NCI-H1092 treated with DMSO at 0.1 percent for 48 hours (cell line): ENCODE measurements around the gene ZMYND11.
"Not testable (repeated sequence)": the region's sequence is repeated elsewhere in the genome, so short reads cannot be mapped to it uniquely, and the experiment has no call there.

ENCODE experiments used
- DNase-seq: peaks from one replicate; lab custom pipeline; 2025; lab: John Stamatoyannopoulos, UW

The ZMYND11 gene

DNA sequence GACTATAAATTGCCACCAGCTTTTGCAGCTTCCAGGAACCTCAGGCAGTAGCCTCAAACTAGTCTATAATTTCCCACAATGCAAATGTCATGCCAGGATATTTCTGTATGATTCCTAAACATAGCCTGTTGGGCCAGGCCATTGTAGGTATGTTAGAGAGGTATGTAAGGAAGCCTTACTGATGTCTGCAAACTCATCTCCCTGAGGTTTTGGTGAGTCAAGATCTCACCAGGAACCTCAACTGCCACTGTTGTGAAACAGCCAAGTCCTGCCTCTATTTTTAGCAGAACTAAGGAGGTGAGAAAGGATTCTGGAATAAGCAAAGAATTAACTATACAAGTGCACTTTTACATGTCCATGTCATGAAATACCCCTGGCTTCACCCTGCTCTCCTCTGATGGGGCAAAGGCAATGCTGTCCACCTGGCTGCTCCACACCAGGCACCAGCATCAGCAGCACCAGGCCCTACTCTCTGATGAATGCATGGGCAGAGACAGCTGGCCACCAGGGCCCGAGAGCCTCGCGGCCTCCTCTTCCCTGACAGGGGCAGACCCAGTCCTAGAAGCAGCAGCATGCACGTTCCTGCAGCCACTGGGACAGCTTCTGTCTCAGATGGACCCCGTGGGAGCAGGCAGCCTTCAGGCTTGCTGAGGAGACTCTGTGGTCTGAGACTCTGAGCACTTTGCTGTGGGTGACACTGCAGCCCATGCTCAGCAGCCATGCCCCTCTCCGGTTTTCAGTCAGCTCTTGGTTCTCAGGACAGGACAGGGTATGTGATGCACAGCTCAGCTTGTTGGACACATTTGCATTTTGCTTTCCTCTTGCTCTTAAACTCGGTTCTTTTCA, 147.3 kb downstream of the ZMYND11 start:
- DNase-seq = no peak

DNA sequence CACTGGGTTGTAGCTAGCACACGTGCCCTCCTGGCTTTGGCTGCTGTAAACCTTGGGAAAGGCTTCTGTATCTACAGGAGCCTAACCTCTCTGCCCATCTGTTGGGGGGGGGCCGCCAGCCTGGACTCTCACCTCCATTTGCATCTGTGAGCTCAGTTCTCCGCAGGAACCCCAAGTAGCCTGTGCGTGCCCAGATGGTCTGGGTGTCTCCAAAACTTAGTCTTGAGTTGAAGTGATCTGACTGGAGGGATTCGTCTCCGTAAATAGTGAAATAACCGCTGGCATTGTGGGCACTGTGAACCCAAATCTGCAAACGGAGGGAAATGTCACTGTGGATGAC, 147.9 kb downstream of the ZMYND11 start:
- no peak for DNase-seq

DNA sequence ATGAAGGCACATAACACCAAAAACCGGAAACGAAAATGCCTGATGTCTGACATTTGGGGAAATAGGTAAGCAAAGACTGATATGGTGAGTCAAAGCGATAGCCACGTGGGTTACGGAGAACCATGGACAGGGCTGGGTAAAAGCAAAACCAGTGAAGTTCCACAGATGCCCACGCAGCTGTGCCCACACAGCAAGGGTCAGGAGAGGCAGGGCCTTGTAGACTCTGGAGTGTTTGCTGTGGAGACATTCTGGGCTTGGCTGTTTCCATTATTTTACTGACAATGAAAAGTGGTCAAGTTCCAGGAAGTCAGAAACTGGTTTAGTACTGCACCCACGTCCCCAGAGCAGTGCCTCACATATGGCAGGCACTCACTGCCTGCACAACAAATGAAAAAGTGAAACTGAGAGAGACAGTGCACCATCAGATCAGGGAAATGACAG, 148.7 kb downstream of the ZMYND11 start:
- no peak for DNase-seq

DNA sequence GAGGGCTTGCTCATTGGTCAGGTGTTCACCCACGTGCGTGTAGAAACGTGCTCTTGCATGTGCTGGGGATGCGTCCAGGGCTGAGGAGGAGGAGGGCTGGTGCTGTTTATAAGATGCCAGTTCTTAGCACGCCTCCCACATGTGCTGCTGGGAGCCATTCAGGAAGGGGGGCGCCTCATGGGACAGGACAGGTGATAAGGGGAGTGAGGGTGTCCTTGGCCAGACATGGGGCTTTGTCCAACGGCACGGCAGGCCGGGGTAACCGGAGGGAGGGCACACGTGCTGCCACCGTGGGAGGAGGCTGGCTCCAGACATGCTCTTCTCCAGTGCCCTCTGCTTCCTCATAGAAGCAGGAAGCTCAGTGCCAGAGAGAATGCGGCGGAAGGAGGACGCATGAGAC, 150.0 kb downstream of the ZMYND11 start:
- DNase-seq = no peak

DNA sequence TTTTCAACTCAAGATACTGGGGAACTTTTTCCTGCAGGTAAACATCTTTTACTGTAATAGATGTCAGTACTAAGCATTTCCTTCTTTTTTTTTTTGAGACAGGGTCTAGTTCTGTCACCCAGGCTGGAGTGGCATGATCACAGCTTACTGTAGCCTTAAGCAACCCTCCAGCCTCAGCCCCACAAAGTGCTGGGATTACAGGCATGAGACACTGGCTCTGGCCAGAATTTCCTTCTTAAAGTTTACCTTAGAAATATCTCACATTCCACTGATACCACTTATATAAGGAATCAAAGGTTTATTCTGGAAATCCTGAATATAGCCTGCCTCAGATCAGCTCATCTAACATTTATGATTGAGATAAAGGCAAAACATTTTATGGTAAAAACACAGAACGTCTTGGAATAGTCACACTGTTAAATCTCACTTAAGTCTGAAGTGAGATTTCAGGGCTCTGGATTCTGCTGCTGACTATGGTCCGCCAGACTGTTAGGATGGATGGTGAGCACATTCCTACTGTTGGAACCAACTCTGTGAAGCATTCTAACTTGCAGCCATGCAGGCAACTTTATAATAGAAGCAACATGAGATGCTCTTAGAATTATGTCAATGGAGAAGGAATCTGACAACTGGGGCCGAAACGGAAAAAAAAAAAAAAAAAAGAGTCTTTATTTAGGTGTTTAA, 151.9 kb downstream of the ZMYND11 start:
- no peak for DNase-seq

DNA sequence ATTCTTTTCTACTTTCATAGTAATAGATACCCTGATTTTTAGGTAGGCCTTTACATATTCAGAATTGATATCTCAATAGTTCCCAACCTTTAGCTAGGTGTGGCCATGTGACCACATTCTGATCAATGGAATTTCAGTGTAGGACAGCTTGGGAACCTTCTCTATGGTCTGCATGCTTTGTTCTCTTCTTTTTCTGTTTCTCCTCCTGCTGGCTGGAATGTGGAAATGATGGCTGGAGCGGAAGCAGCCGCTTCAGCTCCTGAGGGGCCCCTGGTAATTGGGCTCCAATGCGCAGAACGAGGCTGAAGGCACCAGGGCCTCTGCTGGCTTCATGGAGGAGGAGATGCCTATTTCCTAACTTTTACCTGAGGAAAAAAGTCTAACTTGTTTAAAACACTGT, 152.6 kb downstream of the ZMYND11 start:
- DNase-seq = no peak

DNA sequence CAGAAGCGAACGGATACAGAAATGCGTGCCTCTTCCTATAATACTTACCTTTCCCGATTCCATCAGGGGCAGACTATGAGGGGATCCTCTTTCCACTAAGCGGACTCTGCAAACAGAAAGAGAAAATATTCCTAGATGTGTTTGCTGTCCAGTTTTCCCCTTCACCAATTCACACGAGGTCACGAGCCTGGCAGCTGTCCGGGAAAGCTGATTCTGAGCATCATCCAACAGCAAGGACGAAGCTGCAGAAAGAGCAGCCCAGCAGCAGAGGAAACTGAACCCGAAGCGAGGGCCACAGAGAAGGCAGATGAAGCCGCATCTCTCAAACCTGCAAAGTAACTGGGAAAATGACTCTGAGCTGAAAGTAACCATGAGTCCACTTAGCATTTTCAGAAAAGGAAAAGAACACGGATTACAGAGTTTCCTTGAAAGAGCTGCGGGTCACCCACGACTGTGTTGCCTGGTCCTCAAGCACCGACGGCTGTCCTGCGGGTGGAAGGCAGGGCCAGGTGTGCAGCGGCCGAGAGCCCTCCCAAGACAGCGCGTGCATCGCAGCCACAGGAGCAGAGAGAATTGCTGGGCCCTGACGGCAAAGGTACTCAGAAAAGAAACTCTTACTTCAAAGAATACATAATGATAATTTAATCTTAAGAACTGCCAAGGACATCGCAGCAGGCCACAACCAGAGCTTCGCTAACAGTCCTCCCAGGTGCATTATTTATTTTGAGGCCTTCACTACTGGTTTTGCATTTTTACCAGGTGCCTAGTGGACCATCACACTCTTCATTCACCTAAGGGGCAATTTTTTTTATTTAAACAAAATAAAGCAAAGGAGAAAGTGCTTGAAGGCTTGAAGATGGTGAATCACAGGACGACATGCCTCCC, 153.3 kb downstream of the ZMYND11 start:
- no peak for DNase-seq

DNA sequence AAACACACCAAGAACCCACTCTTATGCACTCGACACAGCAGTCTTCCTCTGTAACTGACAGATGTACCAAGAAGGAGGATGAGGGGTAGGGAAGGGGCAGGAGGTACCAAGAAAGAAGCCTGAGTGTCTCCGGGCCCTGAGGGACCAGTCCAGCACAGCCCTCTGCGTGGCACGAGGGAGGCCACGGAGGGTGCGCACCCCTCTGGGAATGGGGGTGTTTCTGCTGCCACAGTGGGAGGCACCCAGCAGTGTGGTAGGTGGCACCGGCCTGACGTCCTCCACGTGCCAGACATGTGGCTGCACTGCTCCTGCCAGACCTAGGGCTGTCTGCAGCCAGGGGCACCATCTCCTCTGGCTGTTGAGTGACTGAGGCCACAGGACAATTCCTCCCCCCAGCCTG, 154.3 kb downstream of the ZMYND11 start:
- DNase-seq = no peak

DNA sequence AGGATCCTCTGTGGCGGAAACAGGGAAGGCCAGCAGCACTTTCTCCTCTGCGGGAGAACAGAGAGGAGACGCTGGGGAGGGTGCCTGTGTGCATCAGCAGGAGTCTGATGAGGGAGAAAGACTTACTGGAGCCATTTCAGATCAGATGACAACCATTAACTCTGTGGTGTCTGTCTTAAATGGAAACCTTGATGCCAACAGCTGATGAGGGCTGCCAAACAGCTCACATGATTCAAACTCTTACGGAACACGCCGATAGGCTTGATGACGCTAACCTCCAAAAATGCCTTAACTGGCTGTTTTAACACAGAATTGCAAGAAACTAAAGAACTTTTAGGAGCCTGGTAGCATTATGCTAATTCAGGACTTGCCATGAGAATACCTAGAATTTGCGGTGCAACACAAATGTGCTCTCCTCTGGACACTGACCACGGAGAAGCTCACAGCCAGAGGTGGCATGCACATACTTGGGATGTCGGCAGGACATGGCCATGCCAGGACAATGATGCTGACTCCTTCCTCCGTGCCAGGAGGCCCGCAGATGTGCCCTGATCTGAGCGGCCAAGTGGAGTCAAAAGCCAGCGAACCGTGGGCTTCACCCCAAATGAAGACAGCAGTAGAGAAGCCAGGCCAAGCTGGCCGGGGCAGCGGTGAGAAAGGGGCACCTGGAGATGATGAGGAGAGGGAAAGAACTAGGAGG, 154.9 kb downstream of the ZMYND11 start:
- DNase-seq = no peak

DNA sequence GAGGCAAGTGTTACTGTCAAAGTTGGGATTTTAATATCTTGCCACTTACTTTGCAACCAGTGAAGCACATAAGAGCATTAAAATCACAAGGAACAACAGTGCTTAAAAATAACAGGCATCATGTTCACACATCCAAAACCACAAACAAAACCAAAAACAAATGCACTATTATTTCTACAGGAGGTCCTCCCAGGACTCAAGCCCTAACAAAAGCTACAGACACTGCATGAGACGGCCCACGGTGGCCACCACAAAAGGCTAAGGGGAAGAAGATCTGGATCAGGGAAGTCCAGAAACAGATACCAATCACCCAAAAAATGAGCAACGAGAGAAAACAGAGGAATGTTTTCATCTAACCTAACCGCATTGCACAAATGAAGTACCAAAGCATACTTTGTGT, 158.4 kb downstream of the ZMYND11 start:
- DNase-seq = no peak

DNA sequence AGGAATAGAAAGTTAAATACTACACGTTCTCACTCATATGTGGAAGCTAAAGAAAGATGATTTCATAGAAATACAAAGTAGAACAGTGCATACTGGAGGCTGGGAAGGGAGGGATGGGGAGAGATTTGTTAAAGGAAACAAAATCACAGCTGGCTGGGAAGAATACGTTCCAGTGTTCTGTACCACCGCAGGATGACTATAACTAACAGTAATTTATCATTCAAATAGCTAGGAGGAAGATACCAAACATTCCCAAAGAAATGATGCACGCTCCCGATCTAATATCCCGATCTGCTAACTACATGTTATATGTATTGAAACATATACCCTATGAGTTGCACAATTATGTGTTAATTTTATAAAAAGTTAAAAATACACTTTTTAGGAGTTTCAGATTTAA, 162.3 kb downstream of the ZMYND11 start:
- DNase-seq = no peak

DNA sequence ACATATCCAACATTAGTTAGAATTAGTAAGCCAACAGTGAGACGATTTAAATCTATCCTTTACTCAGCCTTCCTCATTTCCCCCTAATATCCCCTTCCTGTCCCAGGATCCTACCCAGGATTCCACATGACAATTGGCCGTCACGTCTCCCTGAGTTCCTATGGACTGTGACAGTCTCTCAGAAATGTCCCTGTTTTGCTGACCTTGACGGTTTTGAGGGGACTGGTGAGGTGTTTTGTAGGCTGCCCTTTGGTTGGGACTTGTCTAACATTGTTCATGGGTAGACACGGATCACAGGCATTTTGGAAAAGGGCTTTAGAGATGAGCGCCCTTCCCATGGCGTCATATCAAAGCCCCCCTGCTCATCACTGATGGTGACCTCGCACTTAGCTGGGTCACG, 162.8 kb downstream of the ZMYND11 start:
- no peak for DNase-seq

DNA sequence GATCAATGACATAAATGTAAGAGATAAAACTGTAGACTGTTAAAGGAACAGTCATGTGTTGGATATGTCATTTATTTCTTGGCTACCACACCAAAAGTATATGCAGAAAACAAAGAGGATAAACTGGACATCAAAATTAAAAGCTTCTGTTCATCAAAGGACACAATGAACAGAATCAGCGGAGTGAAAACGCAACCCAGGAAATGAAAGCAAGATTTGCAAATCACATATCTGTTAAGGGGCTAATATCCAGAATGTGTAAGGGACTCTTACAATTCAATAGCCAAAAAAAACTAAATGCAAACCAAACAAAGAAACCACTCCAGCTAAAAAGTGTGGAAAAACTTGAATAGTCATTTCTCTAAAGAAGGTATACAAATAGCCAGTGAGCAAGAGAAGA, 164.3 kb downstream of the ZMYND11 start:
- no peak for DNase-seq

DNA sequence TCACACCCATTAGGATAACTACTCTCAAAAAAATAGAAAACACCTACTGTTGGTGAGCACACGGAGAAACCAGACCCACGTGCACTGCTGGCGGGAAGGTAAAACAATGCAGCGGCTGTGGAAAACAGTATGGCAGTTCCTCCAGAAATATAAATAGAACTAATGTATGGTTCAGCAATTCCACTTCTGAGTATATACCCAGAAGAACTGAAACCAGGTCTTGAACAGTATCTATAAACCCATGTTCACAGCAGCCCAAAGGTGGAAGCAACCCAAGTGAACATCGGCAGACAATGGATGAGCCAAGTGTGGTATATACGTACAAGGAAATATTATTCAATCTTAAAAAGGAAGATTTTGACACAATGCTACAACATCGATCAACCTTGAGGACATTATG, 164.7 kb downstream of the ZMYND11 start:
- no peak for DNase-seq

DNA sequence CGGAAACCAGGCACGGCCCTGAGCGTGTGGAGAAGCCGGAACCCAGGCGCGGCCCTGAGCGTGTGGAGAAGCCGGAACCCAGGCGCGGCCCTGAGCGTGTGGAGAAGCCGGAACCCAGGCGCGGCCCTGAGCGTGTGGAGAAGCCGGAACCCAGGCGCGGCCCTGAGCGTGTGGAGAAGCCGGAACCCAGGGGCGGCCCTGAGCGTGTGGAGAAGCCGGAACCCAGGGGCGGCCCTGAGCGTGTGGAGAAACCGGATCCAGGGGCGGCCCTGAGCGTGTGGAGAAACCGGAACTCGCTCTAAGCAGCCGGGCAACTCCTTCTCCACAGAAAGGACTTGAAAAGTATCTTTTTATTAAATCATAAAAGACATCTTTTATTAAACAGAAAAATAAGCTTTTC, 165.3 kb downstream of the ZMYND11 start:
- DNase-seq = not testable (repeated sequence)

DNA sequence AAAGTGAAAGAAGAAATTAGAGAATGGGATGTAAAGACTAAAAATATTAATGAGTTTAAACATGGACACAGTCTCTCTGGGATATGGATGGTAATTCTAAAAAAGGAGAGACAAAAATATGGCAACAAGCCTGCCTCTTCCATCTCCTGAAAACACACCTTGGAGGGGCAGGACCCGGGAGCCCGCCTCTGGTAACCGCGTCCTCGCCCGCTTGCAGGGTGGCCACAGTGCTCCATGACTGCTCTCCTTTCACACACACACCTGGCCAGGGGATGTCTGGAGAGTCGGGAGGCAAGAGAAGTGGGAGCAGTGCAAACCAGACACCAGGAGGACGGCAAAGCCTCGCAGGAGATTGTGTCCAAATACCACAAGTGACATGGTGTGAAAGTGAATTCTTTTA, 166.3 kb downstream of the ZMYND11 start:
- DNase-seq = no peak
